Stimulated activated CD4-positive, alpha-beta T cell treated with anti-CD3 and anti-CD28 coated beads, Interleukin-12 subunit alpha, Interleukin-12 subunit beta, amount 100 ng/mL, for 4 hours (primary cell): ENCODE measurements around the gene TAS2R43.
"Not testable (repeated sequence)": the region's sequence is repeated elsewhere in the genome, so short reads cannot be mapped to it uniquely, and the experiment has no call there.

Source experiments
- DNase-seq: peaks from one replicate; pipeline ENCODE4 v3.0.0-alpha.2; 2020

The TAS2R43 gene

DNA sequence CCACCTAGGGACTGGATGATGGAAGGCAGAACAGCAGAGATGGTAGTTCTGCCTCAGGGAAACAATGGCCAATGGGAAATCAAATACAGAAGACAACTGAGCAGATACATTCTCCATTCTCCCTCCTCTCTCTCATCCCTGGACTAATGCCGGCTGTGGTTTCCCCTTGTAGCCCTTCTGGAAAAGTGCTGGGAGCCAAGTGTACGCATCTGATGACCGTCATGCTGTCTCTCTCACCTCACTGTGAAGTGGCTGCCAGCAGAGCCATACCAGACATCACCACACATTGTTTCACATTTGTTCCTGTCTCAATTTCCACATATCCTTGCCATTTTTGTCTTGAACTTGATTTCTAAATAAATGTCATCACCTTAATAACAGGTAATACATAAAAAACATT is 33.1 kb downstream of the TAS2R43 start:
- no peak for DNase-seq

DNA sequence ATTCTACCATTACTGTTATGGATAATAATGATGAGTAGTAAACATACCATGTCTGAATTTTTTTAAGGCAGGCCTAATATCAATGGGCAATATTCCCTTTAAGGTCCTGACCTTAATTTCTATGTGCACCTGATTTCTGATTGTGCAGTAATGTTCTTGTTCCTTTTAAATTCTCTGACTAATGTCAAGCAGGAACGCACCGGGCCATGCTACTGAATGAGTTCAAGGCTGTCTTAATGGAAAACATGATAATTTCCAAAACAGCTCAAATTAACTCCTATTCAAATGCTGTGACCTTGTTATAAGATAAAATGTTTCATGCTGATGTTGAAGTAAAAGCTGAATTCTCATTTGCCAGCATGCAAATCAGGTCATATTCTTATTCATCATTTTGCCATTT is 36.8 kb downstream of the TAS2R43 start:
- no peak for DNase-seq

DNA sequence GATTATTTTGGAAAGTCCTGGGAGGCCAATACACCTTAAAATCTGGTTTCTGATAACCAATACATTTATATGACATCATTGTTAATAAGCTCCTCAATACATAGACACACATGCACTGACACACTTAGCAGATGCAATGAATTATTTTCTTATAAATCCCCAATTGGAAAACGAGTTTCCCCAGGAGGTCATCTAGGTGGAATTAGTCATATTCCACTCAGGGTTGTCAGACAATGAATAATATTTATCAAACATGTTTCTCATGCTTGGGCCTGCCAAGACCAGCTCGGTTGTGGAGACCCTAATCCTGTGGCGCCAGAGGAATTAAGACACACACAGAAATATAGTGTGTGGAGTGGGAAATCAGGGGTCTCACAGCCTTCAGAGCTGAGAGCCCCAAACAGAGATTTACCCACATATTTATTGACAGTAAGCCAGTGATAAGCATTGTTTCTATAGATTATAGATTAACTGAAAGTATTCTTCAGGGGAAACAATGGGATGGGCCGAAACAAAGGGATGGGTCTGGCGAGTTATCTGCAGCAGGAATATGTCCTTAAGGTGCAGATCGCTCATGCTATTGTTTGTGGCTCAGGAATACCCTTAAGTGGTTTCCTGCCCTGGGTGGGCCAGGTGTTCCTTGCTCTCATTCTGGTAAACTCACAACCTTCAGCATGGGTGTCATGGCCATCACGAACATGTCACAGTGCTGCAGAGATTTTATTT is 42.1 kb downstream of the TAS2R43 start:
- not testable (repeated sequence) for DNase-seq

DNA sequence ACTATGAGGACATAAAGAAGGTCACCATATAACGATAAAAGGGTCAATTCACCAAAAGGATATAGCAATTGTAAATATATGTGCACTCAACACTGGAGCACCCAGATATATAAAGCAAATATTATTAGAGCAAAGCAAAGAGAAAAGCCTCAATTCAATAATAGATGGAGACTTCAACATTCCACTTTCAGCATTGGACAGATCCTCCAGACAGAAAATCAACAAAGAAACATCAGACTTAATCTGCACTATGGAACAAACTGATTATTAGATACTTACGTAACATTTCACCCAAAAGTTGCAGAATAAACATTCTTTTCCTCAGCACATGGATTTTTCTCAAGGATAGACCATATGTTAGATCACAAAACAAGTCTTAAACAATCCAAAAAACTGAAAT is 50.7 kb downstream of the TAS2R43 start:
- not testable (repeated sequence) for DNase-seq
